Naive thymus-derived CD4-positive, alpha-beta T cell (primary cell): ENCODE measurements around the gene ITPR2. TPM values are rescaled to one million over a fixed set of nuclear protein-coding genes. Genes with fewer than 3 reads are reported as not detected.

Experiments
- ATAC-seq: fragments of 150-1000 bp; cut with Tn5 transposase; 2 replicates; pipeline ENCODE4 v1.10.0; 2021; ENCODE audit warnings: mild to moderate bottlenecking, moderate library complexity
- CTCF ChIA-PET: fragments of 350-600 bp; sonication (Branson Sonifier 250); formaldehyde crosslinking; loops from one replicate; lab custom pipeline; 2021; ENCODE audit warnings: antibody characterized with exemption; lab: Charles Lee
- POLR2A ChIA-PET: fragments of 350-600 bp; sonication (Branson Sonifier 250); formaldehyde crosslinking; loops from one replicate; lab custom pipeline; 2021; ENCODE audit warnings: antibody characterized with exemption, inconsistent platforms; lab: Charles Lee
- DNase-seq, 9 donors: peaks; one replicate each; pipeline versions ENCODE4 v3.0.0 to v3.0.0-alpha.2; 2020 to 2022; ENCODE audit warnings: mixed read lengths in 1 of 9
- H3K27ac ChIP-seq: one replicate; pipeline ENCODE4 v1.7.0; 2013; ENCODE audit warnings: mild to moderate bottlenecking, low read depth, low read length, moderate library complexity
- H3K27me3 ChIP-seq, 2 donors: one replicate each; pipeline ENCODE4 v1.7.0; 2013; ENCODE audit warnings: low read length in 2 of 2, mild to moderate bottlenecking in 2 of 2, moderate library complexity in 2 of 2; ENCODE audit not compliant: control insufficient read depth in 2 of 2, insufficient read depth in 2 of 2
- H3K36me3 ChIP-seq, 3 experiments: 1 replicate in 2 of 3; 2 replicates in 1 of 3; pipeline ENCODE4 v1.7.0; 2013; ENCODE audit warnings: low read length in 3 of 3, mild to moderate bottlenecking in 3 of 3, moderate library complexity in 1 of 3; ENCODE audit not compliant: insufficient read depth in 3 of 3, control insufficient read depth in 2 of 3
- H3K4me1 ChIP-seq, 2 donors: one replicate each; pipeline ENCODE4 v1.7.0; 2013; ENCODE audit warnings: low read length in 2 of 2, mild to moderate bottlenecking in 2 of 2, moderate library complexity in 1 of 2; ENCODE audit not compliant: control insufficient read depth in 2 of 2, insufficient read depth in 2 of 2
- H3K4me3 ChIP-seq: 2 replicates; pipeline ENCODE4 v1.7.0; 2013; ENCODE audit warnings: mild to moderate bottlenecking, low read length
- H3K9me3 ChIP-seq, 3 experiments: 1 replicate in 2 of 3; 2 replicates in 1 of 3; pipeline ENCODE4 v1.7.0; 2013; ENCODE audit warnings: low read length in 3 of 3; ENCODE audit not compliant: control insufficient read depth in 2 of 3
- H3K27ac Mint-ChIP-seq, 9 donors: one replicate each; pipeline ENCODE4 v1.8.0; 2020 to 2022; ENCODE audit warnings: mixed read lengths in 9 of 9, mild to moderate bottlenecking in 8 of 9, moderate library complexity in 5 of 9, inconsistent platforms in 2 of 9
- H3K27me3 Mint-ChIP-seq, 5 donors: one replicate each; pipeline ENCODE4 v1.8.0; 2021 to 2022; ENCODE audit warnings: mixed read lengths in 5 of 5, mild to moderate bottlenecking in 1 of 5
- H3K36me3 Mint-ChIP-seq, 5 donors: one replicate each; pipeline ENCODE4 v1.8.0; 2020 to 2022; ENCODE audit warnings: mixed read lengths in 5 of 5, mild to moderate bottlenecking in 3 of 5, inconsistent platforms in 1 of 5
- H3K4me1 Mint-ChIP-seq, 7 donors: one replicate each; pipeline ENCODE4 v1.8.0; 2020 to 2022; ENCODE audit warnings: mixed read lengths in 7 of 7, mild to moderate bottlenecking in 3 of 7, inconsistent platforms in 1 of 7
- H3K4me3 Mint-ChIP-seq, 10 donors: one replicate each; pipeline ENCODE4 v1.8.0; 2020 to 2022; ENCODE audit warnings: mild to moderate bottlenecking in 10 of 10, mixed read lengths in 10 of 10, moderate library complexity in 6 of 10, inconsistent platforms in 2 of 10
- H3K9me3 Mint-ChIP-seq, 11 donors: one replicate each; pipeline ENCODE4 v1.8.0; 2020 to 2022; ENCODE audit warnings: mixed read lengths in 11 of 11, mild to moderate bottlenecking in 4 of 11, inconsistent platforms in 1 of 11, moderate library complexity in 1 of 11
- intact Hi-C, 2 donors: fragments of 100-400 bp; cut with micrococcal nuclease; formaldehyde crosslinking; loops; one replicate each; pipeline ENCODE4 v1.15.1; 2023
- polyA plus RNA-seq, 2 donors: library from polyadenylated mRNA; unstranded; fragments of 300-500 nt; fragmentation: Illumina TruSeq; gene quantifications; one replicate each; pipeline ENCODE4 v1.2.3, GENCODE V29; 2021
- total RNA-seq, 6 experiments: library from RNA in 5 of 6; stranded (reverse) in 5 of 6; gene quantifications; 1 replicate in 5 of 6; 2 replicates in 1 of 6; pipeline ENCODE4 v1.2.3 and lab custom pipeline; 2021 to 2026

The ITPR2 gene
- total and polyA plus RNA-seq, 7 experiments from 2014 or later, result 11.3 to 71.5 (median 51.4) TPM

DNA sequence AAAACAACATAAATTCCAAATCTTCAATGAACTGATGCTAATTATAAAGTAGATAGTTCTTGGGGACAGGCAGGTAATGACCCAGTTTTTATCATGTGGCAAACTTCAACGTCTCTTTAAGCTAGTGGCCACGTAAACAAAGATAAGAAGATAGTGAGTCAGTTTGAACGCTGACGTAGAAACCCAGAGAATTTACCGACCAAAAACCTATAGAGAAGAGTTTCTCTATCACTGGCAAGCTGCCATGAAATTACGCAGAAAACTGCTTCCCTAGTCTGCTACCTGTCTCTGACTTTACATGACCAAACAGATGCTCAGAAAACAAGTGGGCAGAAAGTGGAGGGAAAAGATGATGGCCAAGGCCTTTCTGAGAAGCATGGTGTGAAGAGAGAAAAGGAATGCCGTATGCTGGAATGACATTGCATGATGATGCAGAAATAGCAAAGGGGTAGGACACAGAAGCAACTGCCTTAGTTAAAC is 136.3 kb downstream of the ITPR2 start:
- H3K36me3 Mint-ChIP-seq, result peaks cover 30 to 75% (median 48%) of the 10 kb centered on the region in 5 donors
- H3K27me3 ChIP-seq, result no peaks in the 10 kb centered on the region
- no peak overlapping the region for H3K4me3 ChIP-seq
- peaks cover 0 to 18% (median 0%) of the 10 kb centered on the region in 3 experiments for H3K36me3 ChIP-seq
- H3K4me1 ChIP-seq, result no peaks in the 10 kb centered on the region
- no peak overlapping the region for H3K4me3 Mint-ChIP-seq
- DNase-seq, result no peak
- ChIA-PET POLR2A (no interaction called here), CTCF (no interaction called here)
- no peak overlapping the region for H3K27ac ChIP-seq
- intact Hi-C loops, result no loop called here
- H3K27ac Mint-ChIP-seq, result no peak overlapping the region
- peaks cover 0 to 2% (median 0%) of the 10 kb centered on the region in 7 donors for H3K4me1 Mint-ChIP-seq
- no peaks in the 10 kb centered on the region for H3K9me3 ChIP-seq
- peaks cover 0 to 4% (median 0%) of the 10 kb centered on the region in 11 donors for H3K9me3 Mint-ChIP-seq
- peak; percentile 53 for ATAC-seq
- no peaks in the 10 kb centered on the region for H3K27me3 Mint-ChIP-seq

DNA sequence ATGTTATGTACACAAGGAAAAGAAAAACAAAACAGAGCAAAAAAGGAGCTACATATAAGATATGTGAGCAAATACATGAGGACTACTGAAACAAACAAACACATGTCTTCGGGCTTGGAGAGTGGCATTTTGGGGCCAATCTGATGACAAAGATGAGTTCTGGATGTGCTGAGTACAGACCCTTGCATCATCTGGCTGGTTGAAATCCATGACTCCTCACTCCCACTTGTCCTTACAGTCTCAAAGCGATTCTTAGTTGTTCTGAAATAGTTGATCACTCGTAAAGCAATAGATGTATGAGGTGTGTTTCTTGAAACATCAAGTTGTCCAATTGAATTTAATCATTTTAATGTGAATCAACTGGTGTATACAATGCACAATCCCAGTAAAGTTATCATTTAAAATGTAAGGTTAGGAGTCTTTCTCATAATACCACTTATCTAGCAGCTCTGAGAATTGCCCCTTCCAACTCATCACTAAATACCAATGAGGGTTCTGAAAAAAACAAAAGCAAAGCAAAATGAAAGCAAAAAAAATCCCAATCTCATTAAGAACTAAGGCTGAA is 136.9 kb downstream of the ITPR2 start:
- CTCF ChIA-PET, result no interaction called here
- no peaks in the 10 kb centered on the region for H3K4me1 ChIP-seq
- POLR2A ChIA-PET, result no interaction called here
- peaks cover 0 to 18% (median 0%) of the 10 kb centered on the region in 3 experiments for H3K36me3 ChIP-seq
- H3K9me3 ChIP-seq, result no peaks in the 10 kb centered on the region
- intact Hi-C loops, result no loop called here
- no peak overlapping the region for H3K4me3 Mint-ChIP-seq
- DNase-seq (no peak), ATAC-seq (no peak)
- H3K36me3 Mint-ChIP-seq, result peaks cover 30 to 81% (median 53%) of the 10 kb centered on the region in 5 donors
- no peaks in the 10 kb centered on the region for H3K27me3 Mint-ChIP-seq
- no peak overlapping the region for H3K27ac ChIP-seq
- no peak overlapping the region for H3K27ac Mint-ChIP-seq
- peaks cover 0 to 4% (median 0%) of the 10 kb centered on the region in 11 donors for H3K9me3 Mint-ChIP-seq
- no peak overlapping the region for H3K4me3 ChIP-seq
- H3K4me1 Mint-ChIP-seq, result peaks cover 0 to 2% (median 0%) of the 10 kb centered on the region in 7 donors
- H3K27me3 ChIP-seq, result no peaks in the 10 kb centered on the region

- no peak for ATAC-seq
Measured at GRCh38 chr12:26694402-26694801, 138.6 kb downstream of the ITPR2 start.

GRCh38 chr12:26692407-26692806 is 140.6 kb downstream of the ITPR2 start:
- no peak overlapping the region for H3K4me3 Mint-ChIP-seq
- Histone ChIP-seq H3K4me3 (no peak overlapping the region), H3K27ac (no peak overlapping the region), H3K4me1 (no peaks in the 10 kb centered on the region), H3K9me3 (no peaks in the 10 kb centered on the region), H3K36me3 (peaks cover 0 to 22% (median 0%) of the 10 kb centered on the region in 3 experiments), H3K27me3 (no peaks in the 10 kb centered on the region)
- no peak overlapping the region for H3K27ac Mint-ChIP-seq
- ChIA-PET CTCF (interaction anchor here (0.6 kb wide), 1 partner anchor 18 kb away, joined by 3 read pairs; no protein-coding TSS in a partner anchor), POLR2A (no interaction called here)
- no peaks in the 10 kb centered on the region for H3K27me3 Mint-ChIP-seq
- H3K36me3 Mint-ChIP-seq, result peaks cover 29 to 68% (median 46%) of the 10 kb centered on the region in 5 donors
- peaks cover 0 to 1% (median 0%) of the 10 kb centered on the region in 11 donors for H3K9me3 Mint-ChIP-seq
- DNase-seq (no peak), ATAC-seq (no peak)
- H3K4me1 Mint-ChIP-seq, result peaks cover 0 to 12% (median 0%) of the 10 kb centered on the region in 7 donors
- intact Hi-C loops, result no loop called here

More at GRCh38 chr12:26694402-26694801, 138.6 kb downstream of the ITPR2 start:
- Histone ChIP-seq H3K27ac (no peak overlapping the region), H3K9me3 (no peaks in the 10 kb centered on the region), H3K27me3 (no peaks in the 10 kb centered on the region), H3K4me1 (no peaks in the 10 kb centered on the region), H3K36me3 (peaks cover 0 to 18% (median 0%) of the 10 kb centered on the region in 3 experiments), H3K4me3 (no peak overlapping the region)
- ChIA-PET POLR2A (no interaction called here), CTCF (no interaction called here)
- Mint-ChIP-seq H3K36me3 (peaks cover 30 to 76% (median 56%) of the 10 kb centered on the region in 5 donors), H3K27me3 (no peaks in the 10 kb centered on the region), H3K4me3 (no peak overlapping the region), H3K27ac (no peak overlapping the region), H3K4me1 (peaks cover 0 to 6% (median 0%) of the 10 kb centered on the region in 7 donors), H3K9me3 (peaks cover 0 to 4% (median 0%) of the 10 kb centered on the region in 11 donors)
- DNase-seq, result no peak
- intact Hi-C loops, result no loop called here

- Mint-ChIP-seq H3K36me3 (peaks cover 30 to 67% (median 46%) of the 10 kb centered on the region in 5 donors), H3K27ac (no peak overlapping the region), H3K4me1 (peaks cover 0 to 12% (median 0%) of the 10 kb centered on the region in 7 donors), H3K9me3 (peaks cover 0 to 1% (median 0%) of the 10 kb centered on the region in 11 donors), H3K27me3 (no peaks in the 10 kb centered on the region), H3K4me3 (no peak overlapping the region)
- no peak for ATAC-seq
- no peak for DNase-seq
- no peaks in the 10 kb centered on the region for H3K4me1 ChIP-seq
- H3K4me3 ChIP-seq, result no peak overlapping the region
- no peak overlapping the region for H3K27ac ChIP-seq
- intact Hi-C loops, result no loop called here
- POLR2A ChIA-PET, result no interaction called here
- peaks cover 0 to 24% (median 0%) of the 10 kb centered on the region in 3 experiments for H3K36me3 ChIP-seq
- CTCF ChIA-PET, result no interaction called here
- H3K27me3 ChIP-seq, result no peaks in the 10 kb centered on the region
- H3K9me3 ChIP-seq, result no peaks in the 10 kb centered on the region
Measured at GRCh38 chr12:26691234-26691970, 141.6 kb downstream of the ITPR2 start.

DNA sequence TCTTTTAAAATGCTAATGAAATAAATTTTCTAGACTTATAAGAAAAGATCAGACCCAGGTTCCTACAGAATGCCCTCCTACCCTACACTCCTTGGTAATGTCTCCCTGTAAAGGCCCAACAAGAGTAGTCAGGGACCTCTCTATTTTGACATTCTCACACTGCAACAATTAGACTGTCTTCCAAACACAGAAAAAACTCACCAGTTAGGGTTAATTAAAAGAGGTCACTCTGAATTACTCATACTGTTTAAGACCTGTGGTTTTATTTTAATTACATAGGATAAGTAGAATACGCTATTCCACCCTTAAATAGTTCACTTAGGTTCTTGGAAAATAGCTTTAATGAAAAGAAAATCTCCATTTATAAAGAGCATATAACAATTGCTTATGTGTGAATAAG is 142.4 kb downstream of the ITPR2 start:
- Histone ChIP-seq H3K9me3 (no peaks in the 10 kb centered on the region), H3K4me3 (no peak overlapping the region), H3K4me1 (no peaks in the 10 kb centered on the region), H3K36me3 (peaks cover 0 to 21% (median 0%) of the 10 kb centered on the region in 3 experiments), H3K27ac (no peak overlapping the region), H3K27me3 (no peaks in the 10 kb centered on the region)
- Mint-ChIP-seq H3K4me3 (no peak overlapping the region), H3K27ac (no peak overlapping the region), H3K36me3 (peaks cover 24 to 65% (median 44%) of the 10 kb centered on the region in 5 donors), H3K27me3 (no peaks in the 10 kb centered on the region), H3K9me3 (peaks cover 0 to 5% (median under 1%) of the 10 kb centered on the region in 11 donors), H3K4me1 (peaks cover 0 to 12% (median 0%) of the 10 kb centered on the region in 7 donors)
- ChIA-PET CTCF (no interaction called here), POLR2A (no interaction called here)
- DNase-seq (no peak), ATAC-seq (no peak)
- intact Hi-C loops, result no loop called here
